Chondrocyte (in vitro differentiated cells): Measurements from ENCODE around the gene GLOD5. TPM values are rescaled to one million over a fixed set of nuclear protein-coding genes. Genes with fewer than 3 reads are reported as not detected.

Source experiments
- DNase-seq: peaks from one replicate; pipeline ENCODE4 v3.0.0; 2021; ENCODE audit warnings: mixed read lengths, low spot score
- H3K27ac Mint-ChIP-seq: one replicate; pipeline ENCODE4 v1.8.0; 2021; ENCODE audit warnings: mild to moderate bottlenecking, moderate library complexity, mixed read lengths; ENCODE audit not compliant: unreplicated experiment
- H3K27me3 Mint-ChIP-seq: 2 replicates; pipeline ENCODE4 v1.8.0; 2021; ENCODE audit warnings: low read depth, mixed read lengths
- H3K36me3 Mint-ChIP-seq: 2 replicates; pipeline ENCODE4 v1.8.0; 2021; ENCODE audit warnings: low read depth, mixed read lengths
- H3K4me1 Mint-ChIP-seq: 2 replicates; pipeline ENCODE4 v1.8.0; 2021; ENCODE audit warnings: low read depth, mild to moderate bottlenecking, mixed read lengths
- H3K4me3 Mint-ChIP-seq: one replicate; pipeline ENCODE4 v1.8.0; 2021; ENCODE audit warnings: mild to moderate bottlenecking, moderate library complexity, mixed read lengths; ENCODE audit not compliant: unreplicated experiment
- H3K9me3 Mint-ChIP-seq: 2 replicates; pipeline ENCODE4 v1.8.0; 2021; ENCODE audit warnings: low read depth, mixed read lengths
- CTCF ChIP-seq: fragments of 200-600 bp; sonication (generic); IDR thresholded peaks from 2 replicates; pipeline ENCODE4 v1.5.0; 2021; ENCODE audit warnings: antibody characterized with exemption, mild to moderate bottlenecking, moderate library complexity
- total RNA-seq: library from RNA; stranded (reverse); gene quantifications from 3 replicates; pipeline ENCODE4 v1.2.1, GENCODE V29; 2021

GLOD5 gene
- total RNA-seq, 1 donor from 2014 or later: not detected

DNA sequence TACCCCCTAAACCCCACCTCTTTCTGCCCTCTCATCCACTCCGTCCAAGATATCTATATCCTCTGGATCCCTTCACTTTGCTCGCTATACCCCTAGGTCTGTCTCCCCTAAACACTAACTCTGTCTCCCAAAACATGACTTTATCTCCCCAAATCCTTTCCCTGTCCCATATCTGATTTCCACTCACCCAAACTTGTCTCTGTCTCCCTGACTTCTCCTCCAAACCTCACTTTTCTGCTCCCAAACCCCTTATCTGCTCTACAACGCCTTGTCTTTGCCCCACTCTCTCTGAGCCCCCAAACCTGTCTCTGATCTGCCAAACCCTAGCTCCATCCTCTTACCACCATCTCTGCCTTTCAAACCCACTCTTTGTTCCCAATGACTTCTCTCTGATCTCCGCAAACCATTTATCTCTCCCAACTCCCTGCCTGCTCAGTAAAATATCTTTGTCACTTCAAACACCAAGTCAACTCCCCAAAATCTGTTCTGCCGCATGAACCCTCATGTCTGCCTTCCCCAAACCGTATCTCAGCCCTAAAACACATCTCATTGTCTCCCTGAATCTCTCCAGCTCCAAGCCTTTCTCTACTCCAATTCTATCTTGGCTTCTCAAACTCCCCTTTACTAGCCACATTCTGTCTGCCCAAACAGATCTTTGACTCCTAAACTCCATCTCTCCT, 25.4 kb downstream of the GLOD5 start:
- no peak for TF ChIP-seq CTCF
- H3K4me3 Mint-ChIP-seq: no peak overlapping the region
- DNase-seq: no peak
- no peaks in the 10 kb centered on the region for H3K36me3 Mint-ChIP-seq
- H3K9me3 Mint-ChIP-seq: peaks cover 8% of the 10 kb centered on the region
- H3K27me3 Mint-ChIP-seq: peaks cover 19% of the 10 kb centered on the region
- H3K27ac Mint-ChIP-seq: no peak overlapping the region
- no peaks in the 10 kb centered on the region for H3K4me1 Mint-ChIP-seq

GRCh38 chrX:48787505-48788443, 26.2 kb downstream of the GLOD5 start:
- no peak overlapping the region for H3K4me3 Mint-ChIP-seq
- H3K36me3 Mint-ChIP-seq: no peaks in the 10 kb centered on the region
- H3K9me3 Mint-ChIP-seq: peaks cover 6% of the 10 kb centered on the region
- DNase-seq: no peak
- H3K4me1 Mint-ChIP-seq: no peaks in the 10 kb centered on the region
- no peak for TF ChIP-seq CTCF
- no peak overlapping the region for H3K27ac Mint-ChIP-seq
- H3K27me3 Mint-ChIP-seq: peaks cover 19% of the 10 kb centered on the region

- Mint-ChIP-seq H3K36me3 (peaks cover 1% of the 10 kb centered on the region), H3K9me3 (peaks cover 6% of the 10 kb centered on the region), H3K4me3 (no peak overlapping the region), H3K4me1 (peaks cover under 1% of the 10 kb centered on the region), H3K27me3 (peaks cover 19% of the 10 kb centered on the region), H3K27ac (no peak overlapping the region)
- DNase-seq: no peak
- TF ChIP-seq CTCF: no peak
These were observed 28.0 kb downstream of the GLOD5 start for GRCh38 chrX:48789366-48790220.

DNA sequence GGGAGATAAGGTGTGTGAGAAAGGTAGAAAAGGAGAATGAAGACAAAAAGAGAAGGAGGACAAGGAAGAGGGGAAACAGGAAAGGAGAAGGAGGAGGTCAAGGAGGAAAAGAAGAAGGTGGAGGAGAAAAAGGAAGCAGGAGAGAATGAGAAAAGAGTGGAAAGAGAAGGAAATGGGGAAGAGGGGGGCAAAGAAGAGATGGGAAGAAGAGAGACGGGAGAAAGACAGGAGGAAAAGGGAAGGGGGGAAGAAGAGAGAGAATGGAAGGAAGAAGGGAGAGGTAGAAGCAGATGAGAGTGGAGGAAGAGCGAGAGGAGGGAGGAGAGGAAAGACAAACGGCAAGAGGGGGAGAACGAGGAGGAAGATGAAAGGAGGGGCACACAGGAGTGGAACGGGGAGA, 28.9 kb downstream of the GLOD5 start:
- H3K27me3 Mint-ChIP-seq: peaks cover 17% of the 10 kb centered on the region
- H3K4me1 Mint-ChIP-seq: peaks cover 9% of the 10 kb centered on the region
- H3K9me3 Mint-ChIP-seq: peaks cover 6% of the 10 kb centered on the region
- H3K4me3 Mint-ChIP-seq: no peak overlapping the region
- H3K27ac Mint-ChIP-seq: no peak overlapping the region
- H3K36me3 Mint-ChIP-seq: peaks cover 1% of the 10 kb centered on the region
- no peak for DNase-seq
- no peak for TF ChIP-seq CTCF
